A172 (cell line): ENCODE data around the gene LEP. TPM values are rescaled to one million over a fixed set of nuclear protein-coding genes. Genes with fewer than 3 reads are reported as not detected.
"Not testable (repeated sequence)": the region's sequence is repeated elsewhere in the genome, so short reads cannot be mapped to it uniquely, and the experiment has no call there.

Source experiments
- DNase-seq: peaks from one replicate; pipeline ENCODE4 v3.0.0-alpha.2; 2015; ENCODE audit warnings: low spot score
- total RNA-seq: library from RNA; depleted of rRNA; stranded (reverse); fragments of >200 nt; shearing (Covaris generic); gene quantifications from 2 replicates; pipeline ENCODE4 v1.2.3, GENCODE V29; 2014

LEP gene
- total RNA-seq, 1 experiment from 2014 or later = not detected

- no peak for DNase-seq
Measured at GRCh38 chr7:128210590-128211570, 30.2 kb upstream of the LEP start.

GRCh38 chr7:128211626-128212025, 29.5 kb upstream of the LEP start:
- DNase-seq = no peak

- DNase-seq = no peak
Measured at GRCh38 chr7:128214463-128214862, 26.6 kb upstream of the LEP start.

- DNase-seq = no peak
Measured at GRCh38 chr7:128215281-128215680, 25.8 kb upstream of the LEP start.

- no peak for DNase-seq
Measured at GRCh38 chr7:128215739-128216138, 25.3 kb upstream of the LEP start.

- peak; percentile 92 for DNase-seq
Measured at GRCh38 chr7:128217030-128217805, 23.9 kb upstream of the LEP start.

- DNase-seq = no peak
Measured at GRCh38 chr7:128217967-128218652, 23.0 kb upstream of the LEP start.

GRCh38 chr7:128219636-128220035, 21.4 kb upstream of the LEP start:
- no peak for DNase-seq

GRCh38 chr7:128221929-128222403, 19.1 kb upstream of the LEP start:
- DNase-seq = peak; percentile 66

- no peak for DNase-seq
Measured at GRCh38 chr7:128226132-128226980, 14.7 kb upstream of the LEP start.

GRCh38 chr7:128227271-128227670, 13.8 kb upstream of the LEP start:
- no peak for DNase-seq

GRCh38 chr7:128231021-128231420, 10.1 kb upstream of the LEP start:
- DNase-seq = no peak

- no peak for DNase-seq
Measured at GRCh38 chr7:128231677-128232076, 9.4 kb upstream of the LEP start.

- DNase-seq = no peak
Measured at GRCh38 chr7:128233471-128233870, 7.6 kb upstream of the LEP start.

- no peak for DNase-seq
Measured at GRCh38 chr7:128234476-128235026, 6.5 kb upstream of the LEP start.

GRCh38 chr7:128235471-128235870, 5.6 kb upstream of the LEP start:
- DNase-seq = no peak

GRCh38 chr7:128236924-128237586, 4.0 kb upstream of the LEP start:
- peak; percentile 88 for DNase-seq

- not testable (repeated sequence) for DNase-seq
Measured at GRCh38 chr7:128239146-128239545, 1.9 kb upstream of the LEP start.

GRCh38 chr7:128242661-128243060, 1.6 kb downstream of the LEP start:
- no peak for DNase-seq

GRCh38 chr7:128243273-128243672, 2.2 kb downstream of the LEP start:
- DNase-seq = no peak
